Loucy (cell line): Measurements from ENCODE around the gene CFAP251.
"Not testable (repeated sequence)": the region's sequence is repeated elsewhere in the genome, so short reads cannot be mapped to it uniquely, and the experiment has no call there.

Experiments
- H2AFZ ChIP-seq: fragments of 200-600 bp; sonication (generic); 2 replicates; pipeline ENCODE4 v1.6.0; 2016; ENCODE audit warnings: antibody characterized with exemption, mild to moderate bottlenecking, low read length, moderate library complexity
- H3F3A ChIP-seq: fragments of 200-600 bp; 2 replicates; pipeline ENCODE4 v1.6.0; 2016; ENCODE audit warnings: antibody characterized with exemption, low read depth, mild to moderate bottlenecking
- H3K27me3 ChIP-seq: fragments of 200-600 bp; sonication (generic); 2 replicates; pipeline ENCODE4 v1.6.1; 2014; ENCODE audit warnings: low read length, mild to moderate bottlenecking; ENCODE audit not compliant: insufficient read depth, poor library complexity, severe bottlenecking
- H3K36me3 ChIP-seq: fragments of 200-600 bp; sonication (generic); 2 replicates; pipeline ENCODE4 v1.6.1; 2016; ENCODE audit warnings: low read length; ENCODE audit not compliant: insufficient read depth
- H3K4me1 ChIP-seq: fragments of 200-600 bp; sonication (generic); 2 replicates; pipeline ENCODE4 v1.5.1; 2014; ENCODE audit warnings: low read length, mild to moderate bottlenecking; ENCODE audit not compliant: insufficient read depth, poor library complexity, severe bottlenecking
- H3K4me2 ChIP-seq: fragments of 200-600 bp; sonication (generic); 2 replicates; pipeline ENCODE4 v1.6.0; 2014; ENCODE audit warnings: antibody characterized with exemption, low read length, low read depth, mild to moderate bottlenecking; ENCODE audit not compliant: poor library complexity, severe bottlenecking
- H3K4me3 ChIP-seq: fragments of 200-600 bp; sonication (generic); 2 replicates; pipeline ENCODE4 v1.5.1; 2014; ENCODE audit warnings: low read length, mild to moderate bottlenecking, mixed read lengths; ENCODE audit not compliant: poor library complexity, severe bottlenecking
- H3K79me2 ChIP-seq: fragments of 200-600 bp; sonication (generic); 2 replicates; pipeline ENCODE4 v1.6.1; 2014; ENCODE audit warnings: low read length; ENCODE audit not compliant: insufficient read depth
- H3K9ac ChIP-seq: fragments of 200-600 bp; sonication (generic); 2 replicates; pipeline ENCODE4 v1.6.0; 2014; ENCODE audit warnings: mild to moderate bottlenecking, low read depth, low read length, moderate library complexity; ENCODE audit not compliant: poor library complexity, severe bottlenecking
- H3K9me2 ChIP-seq: fragments of 200-600 bp; sonication (generic); replicated peaks from 2 replicates; pipeline ENCODE4 v1.6.1; 2016; ENCODE audit warnings: low read depth, low read length, mixed read lengths
- H3K9me3 ChIP-seq: fragments of 200-600 bp; sonication (generic); 2 replicates; pipeline ENCODE4 v1.6.1; 2014; ENCODE audit warnings: mild to moderate bottlenecking, antibody characterized with exemption, low read length, low read depth; ENCODE audit not compliant: insufficient read depth
- H4K20me1 ChIP-seq: fragments of 200-600 bp; sonication (generic); 2 replicates; pipeline ENCODE4 v1.6.0; 2014; ENCODE audit warnings: antibody characterized with exemption, low read length, mild to moderate bottlenecking; ENCODE audit not compliant: insufficient read depth, poor library complexity, severe bottlenecking
- CTCF ChIP-seq: fragments of 200-600 bp; sonication (generic); conservative IDR thresholded peaks from 2 replicates; pipeline ENCODE4 v1.5.1; 2014; ENCODE audit warnings: mild to moderate bottlenecking, antibody characterized with exemption, low read length
- EZH2phosphoT487 ChIP-seq: fragments of 200-600 bp; IDR thresholded peaks from 2 replicates; pipeline ENCODE4 v1.6.1; 2018; ENCODE audit warnings: antibody characterized with exemption, mild to moderate bottlenecking, moderate library complexity, borderline replicate concordance

Gene CFAP251

GRCh38 chr12:122040579-122041386 is 122.4 kb downstream of the CFAP251 start:
- peaks cover 66% of the 10 kb centered on the region; the same call in 1 of the 2 replicates for H3K36me3 ChIP-seq

GRCh38 chr12:122041458-122041857 is 123.1 kb downstream of the CFAP251 start:
- H4K20me1 ChIP-seq, H3F3A ChIP-seq: not testable (repeated sequence)
- peaks cover 66% of the 10 kb centered on the region; the same call in 1 of the 2 replicates for H3K36me3 ChIP-seq

More at GRCh38 chr12:122040579-122041386, 122.4 kb downstream of the CFAP251 start:
- no peaks in the 10 kb centered on the region for H3K9me2 ChIP-seq
- H2AFZ ChIP-seq, result no peak overlapping the region
- no peaks in the 10 kb centered on the region for H3K4me1 ChIP-seq
- no peaks in the 10 kb centered on the region for H3K79me2 ChIP-seq
- no peaks in the 10 kb centered on the region for H3K9me3 ChIP-seq
- TF ChIP-seq EZH2phosphoT487 (no peak), CTCF (no peak)
- no peak overlapping the region for H3K4me3 ChIP-seq
- no peaks in the 10 kb centered on the region for H3F3A ChIP-seq
- H3K4me2 ChIP-seq, result no peak overlapping the region
- no peak overlapping the region for H3K9ac ChIP-seq
- H4K20me1 ChIP-seq, result no peaks in the 10 kb centered on the region
- no peaks in the 10 kb centered on the region for H3K27me3 ChIP-seq

GRCh38 chr12:122042910-122043309 is 124.5 kb downstream of the CFAP251 start:
- TF ChIP-seq EZH2phosphoT487 (no peak), CTCF (no peak)
- Histone ChIP-seq H3K4me1 (no peaks in the 10 kb centered on the region), H3K9me2 (no peaks in the 10 kb centered on the region), H3K9ac (no peak overlapping the region), H3K4me3 (no peak overlapping the region), H4K20me1 (no peaks in the 10 kb centered on the region), H3K4me2 (no peak overlapping the region), H3K36me3 (peaks cover 59% of the 10 kb centered on the region; the same call in 1 of the 2 replicates), H3K79me2 (no peaks in the 10 kb centered on the region), H3K27me3 (no peaks in the 10 kb centered on the region), H2AFZ (no peak overlapping the region), H3K9me3 (no peaks in the 10 kb centered on the region), H3F3A (no peaks in the 10 kb centered on the region)

More at GRCh38 chr12:122041458-122041857, 123.1 kb downstream of the CFAP251 start:
- H2AFZ ChIP-seq, H3K79me2 ChIP-seq, H3K9me2 ChIP-seq, H3K4me2 ChIP-seq, H3K4me3 ChIP-seq, H3K27me3 ChIP-seq, H3K9ac ChIP-seq, H3K4me1 ChIP-seq, H3K9me3 ChIP-seq: not testable (repeated sequence)
